Peyer's patch (tissue), 4 donors: ENCODE results near the gene PYGB. TPM values are rescaled to one million over a fixed set of nuclear protein-coding genes. Genes with fewer than 3 reads are reported as not detected.

Experiments used
- DNase-seq, 3 donors: peaks; one replicate each; pipeline ENCODE4 v3.0.0-alpha.2; 2017 to 2019
- H3K27ac ChIP-seq, 4 donors: fragments of 200-600 bp; sonication (generic); one replicate each; pipeline ENCODE4 v1.5.1; 2016 to 2019
- H3K27me3 ChIP-seq, 2 donors: fragments of 200-600 bp; sonication (generic); one replicate each; pipeline ENCODE4 v1.5.1; 2019
- H3K36me3 ChIP-seq, 3 donors: fragments of 200-600 bp; sonication (generic); one replicate each; pipeline ENCODE4 v1.5.1; 2016 to 2019
- H3K4me1 ChIP-seq, 4 donors: fragments of 200-600 bp; sonication (generic); one replicate each; pipeline ENCODE4 v1.5.1; 2016 to 2019
- H3K4me3 ChIP-seq, 4 donors: fragments of 200-600 bp; sonication (generic); 1 replicate in 3 of 4; 2 replicates in 1 of 4; pipeline ENCODE4 v1.5.1; 2016 to 2019; ENCODE audit warnings: mild to moderate bottlenecking in 1 of 4
- H3K9me3 ChIP-seq, 4 donors: fragments of 200-600 bp; sonication (generic); one replicate each; pipeline ENCODE4 v1.5.1; 2016 to 2019; ENCODE audit warnings: mild to moderate bottlenecking in 1 of 4
- POLR2A ChIP-seq, 2 donors: fragments of 450-650 bp; IDR thresholded peaks; one replicate each; pipeline ENCODE4 v1.5.1; 2017; ENCODE audit warnings: antibody characterized with exemption in 2 of 2, mild to moderate bottlenecking in 2 of 2, moderate library complexity in 2 of 2
- total RNA-seq, 4 donors: library from RNA; depleted of rRNA; stranded (reverse); fragments of >200 nt; gene quantifications; one replicate each; pipeline ENCODE4 v1.1.0, GENCODE V29; 2016
- TF ChIP-seq, protein P1 (sequence below), 6 experiments: fragments of 450-650 bp in 4 of 6; fragments of 200-600 bp in 2 of 6; sonication (generic) in 1 of 6; IDR thresholded peaks; one replicate each; pipeline ENCODE4 v1.5.1; 2017 to 2019; ENCODE audit warnings: antibody characterized with exemption in 6 of 6, mild to moderate bottlenecking in 3 of 6, moderate library complexity in 1 of 6

Gene PYGB
- total RNA-seq, 4 donors from 2014 or later, result 88.3 to 154 (median 124) TPM

DNA sequence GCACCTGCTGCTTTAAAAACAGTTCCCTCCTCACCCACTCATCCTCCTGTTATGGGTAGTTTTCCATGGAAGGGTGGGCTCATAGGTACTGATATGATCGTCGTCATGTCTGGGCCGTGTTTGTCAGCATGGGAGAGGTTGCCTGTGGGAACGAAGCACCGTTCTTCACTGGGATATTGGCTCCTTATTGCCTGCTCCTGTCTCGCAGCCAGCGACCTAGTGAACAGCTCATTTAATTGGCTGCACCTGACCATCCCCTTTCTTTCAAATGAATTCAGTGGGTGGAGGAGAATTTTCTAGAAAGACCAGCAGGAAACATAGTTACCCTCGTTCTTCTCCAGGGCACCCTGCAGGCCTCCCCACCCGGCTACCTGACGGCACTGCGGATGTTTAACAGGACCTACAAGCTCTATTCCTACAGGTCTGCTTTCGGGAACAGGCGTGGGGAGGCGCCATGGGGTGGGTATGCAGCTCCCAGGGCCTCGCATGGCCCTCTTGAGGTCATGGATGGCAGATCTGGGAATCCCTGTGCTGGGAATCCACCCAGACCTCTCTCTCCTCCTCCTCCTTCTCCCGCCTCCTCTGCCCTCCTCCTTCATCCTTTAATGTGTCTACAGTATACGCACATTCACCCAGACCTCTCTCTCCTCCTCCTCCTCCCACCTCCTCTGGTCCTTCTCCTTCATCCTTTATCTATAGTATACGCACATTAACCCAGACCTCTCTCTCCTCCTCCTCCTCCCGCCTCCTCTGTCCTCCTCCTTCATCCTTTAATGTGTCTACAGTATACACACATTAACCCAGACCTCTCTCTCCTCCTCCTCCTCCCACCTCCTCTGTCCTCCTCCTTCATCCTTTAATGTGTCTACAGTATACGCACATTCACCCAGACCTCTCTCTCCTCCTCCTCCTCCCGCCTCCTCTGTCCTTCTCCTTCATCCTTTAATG lies 30.4 kb upstream of the PYGB start:
- DNase-seq, result no peak
- no peak overlapping the region for H3K4me3 ChIP-seq
- H3K27ac ChIP-seq, result no peak overlapping the region
- no peaks in the 10 kb centered on the region for H3K9me3 ChIP-seq
- peaks cover 0 to 94% (median 0%) of the 10 kb centered on the region in 3 donors for H3K36me3 ChIP-seq
- TF ChIP-seq, protein P1, sequence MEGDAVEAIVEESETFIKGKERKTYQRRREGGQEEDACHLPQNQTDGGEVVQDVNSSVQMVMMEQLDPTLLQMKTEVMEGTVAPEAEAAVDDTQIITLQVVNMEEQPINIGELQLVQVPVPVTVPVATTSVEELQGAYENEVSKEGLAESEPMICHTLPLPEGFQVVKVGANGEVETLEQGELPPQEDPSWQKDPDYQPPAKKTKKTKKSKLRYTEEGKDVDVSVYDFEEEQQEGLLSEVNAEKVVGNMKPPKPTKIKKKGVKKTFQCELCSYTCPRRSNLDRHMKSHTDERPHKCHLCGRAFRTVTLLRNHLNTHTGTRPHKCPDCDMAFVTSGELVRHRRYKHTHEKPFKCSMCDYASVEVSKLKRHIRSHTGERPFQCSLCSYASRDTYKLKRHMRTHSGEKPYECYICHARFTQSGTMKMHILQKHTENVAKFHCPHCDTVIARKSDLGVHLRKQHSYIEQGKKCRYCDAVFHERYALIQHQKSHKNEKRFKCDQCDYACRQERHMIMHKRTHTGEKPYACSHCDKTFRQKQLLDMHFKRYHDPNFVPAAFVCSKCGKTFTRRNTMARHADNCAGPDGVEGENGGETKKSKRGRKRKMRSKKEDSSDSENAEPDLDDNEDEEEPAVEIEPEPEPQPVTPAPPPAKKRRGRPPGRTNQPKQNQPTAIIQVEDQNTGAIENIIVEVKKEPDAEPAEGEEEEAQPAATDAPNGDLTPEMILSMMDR (IDR thresholded peaks at IDR 0.05), result no peak
- TF ChIP-seq POLR2A (IDR thresholded peaks at IDR 0.05), result no peak
- no peaks in the 10 kb centered on the region for H3K4me1 ChIP-seq
- no peaks in the 10 kb centered on the region for H3K27me3 ChIP-seq

DNA sequence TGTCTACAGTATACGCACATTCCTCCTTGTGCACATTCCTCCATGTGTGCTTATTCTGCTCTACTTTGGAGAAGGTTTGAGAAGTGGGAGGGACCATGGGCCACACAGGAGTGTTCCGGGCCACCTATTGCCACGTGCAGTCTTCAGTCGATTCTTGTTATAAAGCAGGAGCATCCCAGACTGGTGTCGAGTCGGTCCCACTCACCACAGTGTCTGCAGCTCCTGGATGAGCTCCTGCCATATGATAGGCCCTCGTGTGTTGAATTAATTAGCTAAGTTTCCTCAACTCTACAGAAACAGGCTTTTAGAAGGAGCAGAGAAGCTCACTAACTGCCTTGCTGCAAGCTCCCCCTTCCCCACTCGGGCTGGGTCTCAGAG lies 29.8 kb upstream of the PYGB start:
- no peaks in the 10 kb centered on the region for H3K27me3 ChIP-seq
- peaks cover 0 to 89% (median 0%) of the 10 kb centered on the region in 3 donors for H3K36me3 ChIP-seq

DNA sequence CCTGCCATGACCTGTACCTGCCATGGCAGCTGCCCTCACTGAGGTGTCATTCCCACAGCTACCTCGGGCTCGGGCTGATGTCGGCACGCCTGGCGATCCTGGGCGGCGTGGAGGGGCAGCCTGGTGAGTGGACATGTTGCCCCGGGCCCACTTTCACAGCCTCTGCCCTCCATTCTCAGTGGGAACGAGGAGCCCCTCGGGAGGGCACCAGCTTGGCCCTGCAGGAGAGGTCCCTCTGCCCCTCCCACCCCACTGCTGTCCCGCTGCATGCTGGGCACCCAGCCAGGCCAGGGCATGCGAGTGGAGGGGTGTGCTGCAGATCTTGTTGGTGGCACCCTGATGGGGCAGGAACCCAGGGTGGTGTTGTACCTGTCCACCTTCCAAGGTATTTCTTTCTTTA lies 29.4 kb upstream of the PYGB start:
- Histone ChIP-seq H3K27ac (no peak overlapping the region), H3K27me3 (no peaks in the 10 kb centered on the region), H3K9me3 (no peaks in the 10 kb centered on the region), H3K4me3 (no peak overlapping the region), H3K4me1 (no peaks in the 10 kb centered on the region), H3K36me3 (peaks cover 0 to 85% (median 0%) of the 10 kb centered on the region in 3 donors)
- TF ChIP-seq, protein P1 (IDR thresholded peaks at IDR 0.05), result no peak
- TF ChIP-seq POLR2A (IDR thresholded peaks at IDR 0.05), result no peak
- DNase-seq, result no peak

More for the DNA sequence above, 29.8 kb upstream of the PYGB start:
- no peak overlapping the region for H3K27ac ChIP-seq
- no peak overlapping the region for H3K4me3 ChIP-seq
- H3K9me3 ChIP-seq, result no peaks in the 10 kb centered on the region
- no peaks in the 10 kb centered on the region for H3K4me1 ChIP-seq
- no peak for DNase-seq
- no peak for TF ChIP-seq POLR2A (IDR thresholded peaks at IDR 0.05)
- TF ChIP-seq, protein P1 (IDR thresholded peaks at IDR 0.05), result no peak

DNA sequence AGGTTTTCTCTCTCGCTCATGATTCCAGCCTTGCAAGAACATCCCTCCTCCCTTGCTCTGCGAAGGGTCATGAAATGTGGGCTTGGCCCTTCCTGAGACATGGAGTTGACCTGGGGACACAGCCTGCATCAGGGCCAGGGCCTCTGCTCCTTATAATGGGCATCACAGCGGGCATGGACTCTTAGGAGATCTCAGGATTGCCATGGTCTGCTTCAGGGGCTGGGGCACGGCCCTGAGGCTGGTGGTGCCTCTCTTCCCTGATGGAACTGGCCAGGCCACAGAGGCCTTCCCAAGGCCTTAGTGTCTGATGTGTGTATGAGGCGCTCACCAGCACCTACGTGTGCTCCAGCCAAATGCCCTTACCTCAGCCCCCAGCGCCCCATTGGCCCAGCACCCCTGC lies 28.5 kb upstream of the PYGB start:
- TF ChIP-seq, protein P1 (IDR thresholded peaks at IDR 0.05), result no peak
- no peak for TF ChIP-seq POLR2A (IDR thresholded peaks at IDR 0.05)
- no peaks in the 10 kb centered on the region for H3K27me3 ChIP-seq
- no peaks in the 10 kb centered on the region for H3K9me3 ChIP-seq
- H3K4me1 ChIP-seq, result no peaks in the 10 kb centered on the region
- no peak overlapping the region for H3K4me3 ChIP-seq
- DNase-seq, result no peak
- peaks cover 0 to 83% (median 0%) of the 10 kb centered on the region in 3 donors for H3K36me3 ChIP-seq
- no peak overlapping the region for H3K27ac ChIP-seq

DNA sequence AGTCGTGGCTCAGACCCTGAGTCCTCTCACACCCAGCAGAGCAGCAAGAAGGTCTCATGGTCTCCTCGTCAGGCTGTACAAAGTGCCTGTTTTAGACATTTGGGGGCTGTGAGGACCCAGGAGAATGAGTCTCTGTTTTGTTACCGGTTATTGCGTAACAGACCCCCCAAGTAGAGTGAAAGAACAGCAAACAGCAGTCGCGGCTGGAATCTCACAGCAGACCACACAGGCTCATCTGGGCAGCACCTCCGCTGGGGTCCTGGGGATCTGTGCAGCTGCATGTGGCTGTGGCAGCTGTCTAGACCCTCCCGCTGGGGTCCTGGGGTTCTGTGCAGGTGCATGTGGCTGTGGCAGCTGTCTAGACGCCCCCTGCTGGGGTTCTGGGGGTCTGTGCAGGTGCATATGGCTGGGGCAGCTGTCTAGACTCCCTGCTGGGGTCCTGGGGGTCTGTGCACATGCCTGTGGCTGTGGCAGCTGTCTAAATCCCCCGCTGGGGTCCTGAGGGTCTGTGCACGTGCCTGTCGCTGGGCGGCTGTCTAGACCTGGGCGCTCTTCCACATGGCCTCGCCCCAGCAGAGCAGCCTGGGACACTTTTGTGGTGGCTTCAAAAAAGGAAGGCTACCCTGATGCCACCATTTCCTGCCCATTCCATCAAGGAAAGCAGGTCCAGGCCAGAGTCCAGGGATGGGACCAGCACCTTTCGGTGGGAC lies 27.7 kb upstream of the PYGB start:
- DNase-seq, result no peak
- no peak overlapping the region for H3K27ac ChIP-seq
- H3K27me3 ChIP-seq, result no peaks in the 10 kb centered on the region
- peaks cover 0 to 83% (median 0%) of the 10 kb centered on the region in 3 donors for H3K36me3 ChIP-seq
- TF ChIP-seq POLR2A (IDR thresholded peaks at IDR 0.05), result no peak
- TF ChIP-seq, protein P1 (IDR thresholded peaks at IDR 0.05), result peak in 1 of 6 experiments; percentile 13
- H3K4me3 ChIP-seq, result no peak overlapping the region
- no peaks in the 10 kb centered on the region for H3K9me3 ChIP-seq
- no peaks in the 10 kb centered on the region for H3K4me1 ChIP-seq
